GM12891 (cell line): Measurements from ENCODE around the gene CFAP52.
"Not testable (repeated sequence)": the region's sequence is repeated elsewhere in the genome, so short reads cannot be mapped to it uniquely, and the experiment has no call there.

Source experiments
- POLR2A ChIP-seq: IDR thresholded peaks from 2 replicates; pipeline ENCODE4 v1.6.1; 2011; ENCODE audit warnings: low read depth, low read length, control low read depth
- TAF1 ChIP-seq: IDR thresholded peaks from 2 replicates; pipeline ENCODE4 v1.6.1; 2011; ENCODE audit warnings: low read depth, low read length, control low read depth

DNA sequence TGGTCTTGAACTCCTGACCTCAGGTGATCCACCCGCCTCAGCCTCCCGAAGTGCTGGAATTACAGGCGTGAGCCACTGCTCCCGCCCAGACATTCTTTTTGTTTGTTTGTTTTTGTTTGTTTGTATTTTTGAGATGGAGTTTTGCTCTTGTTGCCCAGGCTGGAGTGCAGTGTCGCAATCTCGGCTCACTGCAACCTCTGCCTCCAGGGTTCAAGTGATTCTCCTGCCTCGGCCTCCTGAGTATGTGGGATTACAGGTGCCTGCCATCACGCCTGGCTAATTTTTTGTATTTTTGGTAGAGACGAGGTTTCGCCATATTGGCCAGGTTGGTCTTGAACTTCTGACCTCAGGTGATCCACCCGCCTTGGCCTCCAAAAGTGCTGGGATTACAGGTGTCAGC lies 87.1 kb downstream of the CFAP52 start:
- not testable (repeated sequence) for TF ChIP-seq TAF1, POLR2A
